Astrocyte of the spinal cord (primary cell): ENCODE data around the gene NCOA1.

ENCODE experiments used
- DNase-seq: peaks from one replicate; pipeline ENCODE4 v3.0.0; 2011; ENCODE audit warnings: low read depth, low spot score
- H3K4me3 ChIP-seq: 2 replicates; pipeline ENCODE4 v1.5.1; 2011; ENCODE audit warnings: low read depth, mild to moderate bottlenecking, low read length, moderate library complexity
- in situ Hi-C: cut with HindIII; loops from 2 replicates; pipeline ENCODE4 v1.10.0; 2017; ENCODE audit warnings: low sequenced_read_pairs
- TF ChIP-seq, protein P1 (sequence below): IDR thresholded peaks from 2 replicates; pipeline ENCODE4 v1.5.1; 2012; ENCODE audit warnings: low read depth, mild to moderate bottlenecking, low read length, inconsistent platforms

Gene NCOA1

DNA sequence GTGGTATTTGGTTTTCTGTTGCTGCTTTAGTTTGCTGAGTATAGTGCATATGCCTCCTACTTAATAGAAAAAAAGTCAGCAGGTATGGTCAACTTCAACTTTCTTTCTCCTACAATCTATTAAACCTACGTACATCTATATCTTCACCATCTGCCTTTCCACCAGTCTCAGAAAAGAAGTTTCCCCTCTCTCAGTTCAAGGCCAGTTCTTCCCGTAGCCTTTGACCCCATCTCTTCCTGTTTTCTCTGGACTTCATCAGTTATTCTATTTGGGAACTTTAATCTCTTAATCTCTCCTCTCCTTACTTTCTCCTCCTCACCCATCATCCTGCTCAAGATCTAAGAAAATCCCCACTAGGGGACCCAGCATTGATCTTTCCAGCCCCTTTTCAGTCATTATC, 296.5 kb downstream of the NCOA1 start:
- no peak for DNase-seq
- in situ Hi-C loops: no loop called here
- TF ChIP-seq, protein P1, sequence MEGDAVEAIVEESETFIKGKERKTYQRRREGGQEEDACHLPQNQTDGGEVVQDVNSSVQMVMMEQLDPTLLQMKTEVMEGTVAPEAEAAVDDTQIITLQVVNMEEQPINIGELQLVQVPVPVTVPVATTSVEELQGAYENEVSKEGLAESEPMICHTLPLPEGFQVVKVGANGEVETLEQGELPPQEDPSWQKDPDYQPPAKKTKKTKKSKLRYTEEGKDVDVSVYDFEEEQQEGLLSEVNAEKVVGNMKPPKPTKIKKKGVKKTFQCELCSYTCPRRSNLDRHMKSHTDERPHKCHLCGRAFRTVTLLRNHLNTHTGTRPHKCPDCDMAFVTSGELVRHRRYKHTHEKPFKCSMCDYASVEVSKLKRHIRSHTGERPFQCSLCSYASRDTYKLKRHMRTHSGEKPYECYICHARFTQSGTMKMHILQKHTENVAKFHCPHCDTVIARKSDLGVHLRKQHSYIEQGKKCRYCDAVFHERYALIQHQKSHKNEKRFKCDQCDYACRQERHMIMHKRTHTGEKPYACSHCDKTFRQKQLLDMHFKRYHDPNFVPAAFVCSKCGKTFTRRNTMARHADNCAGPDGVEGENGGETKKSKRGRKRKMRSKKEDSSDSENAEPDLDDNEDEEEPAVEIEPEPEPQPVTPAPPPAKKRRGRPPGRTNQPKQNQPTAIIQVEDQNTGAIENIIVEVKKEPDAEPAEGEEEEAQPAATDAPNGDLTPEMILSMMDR: no peak
- H3K4me3 ChIP-seq: no peak overlapping the region

DNA sequence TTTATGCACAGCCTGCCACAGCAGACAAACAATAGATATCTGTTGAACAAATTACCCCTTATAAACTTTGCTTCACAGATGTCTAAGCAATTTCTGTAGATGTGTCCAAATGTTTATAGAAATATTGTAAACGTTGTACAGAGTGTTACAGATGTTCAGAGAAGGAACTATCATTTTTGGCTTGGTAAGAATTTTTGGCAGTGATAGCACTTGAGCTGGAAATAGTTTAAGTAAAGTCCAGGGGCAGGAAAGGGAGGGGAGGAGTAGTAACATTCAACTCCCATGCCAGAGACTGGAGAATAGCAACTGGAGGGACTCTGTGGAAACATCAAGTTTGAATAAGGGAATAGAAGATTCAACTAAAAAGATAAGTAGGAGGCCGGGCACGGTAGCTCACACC, 297.8 kb downstream of the NCOA1 start:
- no peak overlapping the region for H3K4me3 ChIP-seq
- no peak for DNase-seq
- TF ChIP-seq, protein P1: no peak
- in situ Hi-C loops: no loop called here

DNA sequence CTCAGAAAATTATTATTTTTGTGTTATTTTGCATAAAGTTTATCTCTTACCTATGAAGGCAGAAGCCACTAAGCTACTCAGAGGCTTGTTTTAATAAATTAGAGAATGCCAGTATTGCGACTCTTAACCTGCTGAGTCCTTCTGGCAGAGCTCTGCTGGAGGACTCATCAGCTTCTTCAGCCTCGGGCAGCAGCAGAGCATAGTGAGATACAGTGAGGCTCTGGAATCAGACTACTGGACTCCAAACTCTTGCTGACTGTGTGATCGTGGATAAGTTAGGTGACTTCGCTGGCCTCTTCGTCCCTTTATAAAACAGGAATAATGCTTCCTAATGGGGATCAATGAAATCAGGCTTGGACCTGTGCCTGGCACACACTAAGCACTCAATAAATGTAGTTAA, 300.4 kb downstream of the NCOA1 start:
- TF ChIP-seq, protein P1: no peak
- in situ Hi-C loops: no loop called here
- no peak overlapping the region for H3K4me3 ChIP-seq
- DNase-seq: no peak

DNA sequence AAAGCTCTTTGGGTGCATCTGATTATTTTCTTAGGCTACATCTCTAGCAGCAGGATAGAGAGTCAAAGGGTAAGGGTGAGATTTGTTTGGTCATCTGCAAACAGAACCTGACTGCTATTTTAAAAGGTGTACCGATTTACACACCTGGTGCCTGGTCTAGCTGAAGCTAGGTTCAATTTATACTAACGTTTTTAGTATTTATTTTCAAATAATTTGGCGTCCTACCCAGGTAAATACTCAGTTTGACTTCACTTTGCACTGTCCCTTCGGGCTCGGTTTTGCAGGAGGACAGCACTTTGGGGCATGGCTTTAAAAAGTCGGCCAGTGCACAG, 301.5 kb downstream of the NCOA1 start:
- peak overlapping the region; percentile 78 for H3K4me3 ChIP-seq
- TF ChIP-seq, protein P1: no peak
- no peak for DNase-seq
- in situ Hi-C loops: no loop called here

DNA sequence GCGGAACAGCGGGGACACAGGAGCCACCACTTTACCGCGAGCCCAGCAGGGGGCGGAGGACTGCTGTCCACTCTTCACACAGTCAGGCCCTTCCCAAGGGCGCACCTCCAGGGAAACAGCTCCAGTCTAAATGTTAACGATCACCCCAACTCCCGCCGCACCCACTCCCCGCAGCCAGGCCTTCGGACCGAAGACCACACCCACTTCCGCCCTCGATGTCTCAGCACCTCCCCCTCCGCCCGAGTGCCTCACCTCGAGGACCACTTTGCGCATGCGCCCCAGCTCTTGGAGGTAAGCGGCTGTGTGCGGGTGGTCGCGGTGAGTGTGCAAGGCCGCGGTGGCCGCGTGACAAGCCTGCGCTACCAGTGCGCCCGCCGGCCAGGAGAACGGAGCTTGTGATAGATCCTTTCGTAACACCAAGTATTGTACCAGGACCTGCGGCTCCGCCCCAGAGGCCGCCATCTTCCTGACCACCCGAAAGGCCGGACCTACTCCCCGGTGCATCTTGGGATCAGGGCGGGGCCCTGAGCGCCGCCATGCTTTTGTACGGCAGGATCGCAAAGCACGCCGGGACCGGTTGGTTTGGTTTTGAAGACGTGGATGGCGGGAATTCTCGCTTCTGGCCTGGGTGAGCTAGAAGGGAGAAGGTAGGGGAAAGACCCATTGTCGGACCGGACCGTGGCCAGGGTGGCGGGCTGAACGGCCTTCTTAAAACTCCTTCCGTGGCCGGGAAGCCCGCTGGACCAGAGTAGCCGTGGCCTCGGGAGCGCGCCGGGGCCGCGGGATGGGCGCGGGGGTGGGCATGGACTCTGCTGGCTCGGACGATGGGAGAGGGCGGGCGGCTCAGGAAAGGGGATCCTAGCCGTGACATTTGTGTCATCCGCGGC, 302.1 kb downstream of the NCOA1 start, which contains the start of the genes CENPO and PTRHD1:
Gene CENPO, plus strand, starts transcription at position 552 of the 887 bp plus-strand sequence. CDS start 495 bp downstream, outside the sequence.
Gene PTRHD1, minus strand, starts transcription at position 518 of the 887 bp plus-strand sequence. Its CDS starts 14 bp downstream, at position 504.
- in situ Hi-C loops: no loop called here
- TF ChIP-seq, protein P1: peak; percentile 63
- H3K4me3 ChIP-seq: peak within 1 kb of the TSS; percentile 78
- peak; percentile 98 for DNase-seq

DNA sequence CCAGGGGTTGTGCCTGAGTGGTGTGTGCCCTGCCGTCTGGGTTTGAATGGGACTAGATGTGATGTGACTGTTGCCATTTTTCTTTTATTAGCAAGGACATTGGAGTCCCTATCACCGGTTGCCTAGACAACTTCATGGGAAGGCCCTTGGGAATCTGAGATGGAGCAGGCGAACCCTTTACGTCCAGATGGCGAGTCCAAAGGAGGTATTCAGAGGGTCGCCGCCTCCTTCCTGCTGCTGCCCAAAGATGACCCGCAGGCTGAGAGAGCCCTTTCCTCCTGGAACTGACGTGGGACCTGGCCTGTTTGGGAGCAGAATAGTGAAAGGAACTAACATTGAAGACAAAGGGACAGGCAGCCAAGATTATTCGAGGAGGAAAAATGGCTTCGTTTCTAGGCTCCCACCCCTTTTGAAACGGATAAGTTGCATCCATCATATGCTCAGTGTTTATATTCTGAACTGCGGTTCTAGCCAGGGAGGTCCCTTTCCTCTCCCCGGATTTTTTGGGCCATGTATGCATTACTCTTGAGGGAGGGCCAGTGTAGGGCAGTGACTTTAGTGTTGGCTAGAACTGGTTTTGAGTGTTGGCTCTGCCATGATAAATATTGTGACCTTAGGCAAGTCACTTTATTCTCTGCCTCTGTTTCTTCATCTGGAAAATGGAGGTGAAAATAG, 302.8 kb downstream of the NCOA1 start:
- peak; percentile 46 for DNase-seq
- peak overlapping the region; percentile 78 for H3K4me3 ChIP-seq
- in situ Hi-C loops: no loop called here
- TF ChIP-seq, protein P1: no peak
